NCI-H345 treated with DMSO at 0.1 percent for 48 hours (cell line): ENCODE data around the gene EXOC6.

ENCODE experiments used
- DNase-seq: peaks from one replicate; lab custom pipeline; 2025; ENCODE audit not compliant: unreplicated experiment; lab: John Stamatoyannopoulos, UW

EXOC6 gene

DNA sequence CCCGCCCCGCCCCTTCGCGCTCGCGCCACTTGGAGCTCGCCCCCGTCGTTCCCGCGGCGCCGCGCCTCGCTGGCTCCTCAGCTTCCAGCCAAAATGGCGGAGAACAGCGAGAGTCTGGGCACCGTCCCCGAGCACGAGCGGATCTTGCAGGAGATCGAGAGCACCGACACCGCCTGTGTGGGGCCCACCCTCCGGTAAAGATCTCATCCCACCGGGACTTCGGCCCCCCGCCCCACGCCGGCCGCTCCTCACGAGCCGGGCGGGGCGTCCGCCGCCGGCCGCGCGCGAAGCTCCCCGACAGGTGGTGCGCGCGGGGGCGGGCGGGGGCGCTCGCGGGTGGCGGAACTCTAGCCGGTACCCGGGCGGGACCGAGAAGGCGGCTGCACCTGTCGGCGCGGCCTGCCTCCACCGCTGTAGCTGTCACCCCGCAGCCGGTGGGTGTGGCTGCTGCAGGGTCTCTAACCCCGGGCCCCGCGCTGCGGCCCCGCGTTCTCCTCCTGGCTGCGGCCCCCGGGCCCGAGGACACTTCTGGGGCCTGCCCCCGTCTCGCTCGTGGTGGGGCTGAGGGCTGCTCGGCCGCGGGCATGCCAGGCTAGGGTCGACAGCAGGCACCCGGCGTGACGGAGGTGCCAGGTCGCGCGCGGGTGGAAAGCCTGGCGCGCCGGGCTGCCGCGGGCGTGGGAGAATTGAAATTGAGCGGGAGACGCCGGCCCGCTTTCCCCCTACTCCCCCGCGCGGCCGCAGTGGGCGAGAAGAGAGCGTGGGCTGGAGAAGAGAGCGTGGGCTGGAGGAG, at the start of gene EXOC6:
EXOC6 (plus strand) TSS at position 80 of the 793 bp plus-strand sequence; CDS start at position 94, 14 bp downstream.
- peak; percentile 28 for DNase-seq

DNA sequence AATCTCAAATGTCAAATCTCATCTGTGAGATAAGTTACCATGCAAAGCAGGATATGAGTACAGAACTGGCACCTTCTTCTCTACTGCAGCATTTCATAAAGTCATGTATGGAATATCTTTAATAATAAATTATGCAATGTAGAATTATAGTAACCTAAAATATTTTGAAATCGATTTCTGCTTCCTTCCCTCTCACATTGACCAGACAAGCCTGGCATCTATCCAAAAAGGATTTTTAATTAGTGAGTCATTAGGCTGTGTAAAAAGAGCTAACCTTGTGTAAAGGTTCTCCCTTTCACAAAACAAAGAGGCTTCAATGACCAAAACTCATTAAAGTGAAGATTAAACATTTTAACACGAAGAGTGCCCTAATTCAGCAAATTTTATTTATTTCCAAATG, 48.8 kb upstream of the EXOC6 start:
- no peak for DNase-seq

- DNase-seq, result no peak
These were observed 48.1 kb upstream of the EXOC6 start for GRCh38 chr10:92800134-92800733.

- DNase-seq, result no peak
These were observed 46.1 kb upstream of the EXOC6 start for GRCh38 chr10:92801978-92802872.

DNA sequence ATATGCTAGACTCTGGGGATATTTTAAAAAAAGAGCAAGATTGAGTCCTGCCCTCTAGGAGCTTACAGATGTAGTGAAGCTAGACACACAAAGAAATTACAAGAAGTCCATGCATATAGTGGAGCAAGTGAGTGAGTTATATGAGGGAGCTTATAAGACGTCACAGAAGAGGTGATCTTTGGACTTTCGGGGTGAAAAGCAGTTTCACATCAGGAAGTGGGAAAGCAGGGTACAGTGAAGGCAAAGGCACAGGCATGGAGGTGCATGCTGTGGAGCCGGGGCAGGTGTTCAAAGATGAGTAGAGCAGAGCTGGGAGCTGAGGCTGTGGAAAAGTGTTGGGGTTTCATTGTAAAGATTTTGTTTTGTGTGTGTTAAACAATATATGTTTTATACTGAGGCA, 38.5 kb upstream of the EXOC6 start:
- DNase-seq, result no peak

- no peak for DNase-seq
These were observed 37.3 kb upstream of the EXOC6 start for GRCh38 chr10:92810934-92811532.

GRCh38 chr10:92811986-92812385, 36.3 kb upstream of the EXOC6 start:
- no peak for DNase-seq

DNA sequence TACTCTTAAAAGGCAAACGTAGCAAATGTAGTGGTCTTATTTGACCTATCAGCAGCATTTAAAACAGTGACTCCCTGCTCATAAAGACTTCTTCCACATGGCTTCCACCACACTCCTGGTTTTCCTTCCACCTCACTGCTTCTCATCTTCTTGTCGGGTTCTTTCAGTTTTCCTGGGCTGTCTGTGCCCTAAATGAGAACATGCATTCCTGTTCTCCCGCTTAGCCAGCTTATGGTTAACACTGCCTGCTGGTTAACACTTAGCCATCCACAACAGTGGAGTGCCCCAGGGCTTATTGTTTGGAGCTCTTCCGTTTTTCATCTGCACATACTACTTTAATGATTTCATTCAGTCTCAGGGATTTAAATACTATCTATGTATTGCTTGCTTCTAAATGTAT, 34.3 kb upstream of the EXOC6 start:
- no peak for DNase-seq

DNA sequence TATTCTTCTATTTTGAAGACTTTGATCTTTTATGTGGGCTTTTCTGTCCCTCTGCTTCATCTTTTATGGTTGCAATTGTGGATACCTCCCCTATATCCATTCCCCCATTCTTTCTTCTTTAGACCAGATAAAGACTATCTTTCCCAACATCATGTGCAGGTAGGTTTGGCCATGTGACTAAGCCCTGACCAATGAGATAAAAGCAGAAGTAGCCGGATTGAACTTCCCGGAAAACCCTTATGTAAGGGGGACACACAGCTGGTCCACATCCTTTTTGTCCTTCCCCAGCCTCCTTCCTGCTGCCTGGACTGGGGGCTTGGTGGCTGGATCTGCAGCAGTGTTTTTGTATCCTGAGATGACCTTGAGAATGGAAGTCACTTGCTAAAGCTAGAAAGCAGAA, 33.5 kb upstream of the EXOC6 start:
- DNase-seq, result no peak

GRCh38 chr10:92816091-92816531, 32.2 kb upstream of the EXOC6 start:
- DNase-seq, result no peak

- no peak for DNase-seq
These were observed 26.2 kb upstream of the EXOC6 start for GRCh38 chr10:92822060-92822634.

DNA sequence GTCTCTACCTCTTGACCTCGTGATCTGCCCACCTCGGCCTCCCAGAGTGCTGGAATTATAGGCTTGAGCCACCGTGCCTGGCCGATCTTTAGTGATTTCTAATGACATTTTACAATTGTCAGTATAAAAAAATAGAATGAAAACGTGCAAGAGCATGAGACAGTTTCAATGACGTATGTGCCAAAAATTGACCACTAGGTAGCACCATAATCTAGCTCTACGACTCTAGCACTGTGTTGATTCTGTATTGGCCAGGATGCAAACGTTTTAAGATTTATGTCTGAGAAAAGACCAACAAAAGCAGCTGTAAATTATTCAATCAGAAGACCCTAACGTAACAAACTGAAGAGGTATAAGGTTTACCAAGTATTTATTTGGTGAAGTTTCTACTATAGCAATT, 25.4 kb upstream of the EXOC6 start:
- DNase-seq, result no peak

- DNase-seq, result no peak
These were observed 22.3 kb upstream of the EXOC6 start for GRCh38 chr10:92826061-92826460.

GRCh38 chr10:92826504-92826903, 21.8 kb upstream of the EXOC6 start:
- DNase-seq, result no peak

DNA sequence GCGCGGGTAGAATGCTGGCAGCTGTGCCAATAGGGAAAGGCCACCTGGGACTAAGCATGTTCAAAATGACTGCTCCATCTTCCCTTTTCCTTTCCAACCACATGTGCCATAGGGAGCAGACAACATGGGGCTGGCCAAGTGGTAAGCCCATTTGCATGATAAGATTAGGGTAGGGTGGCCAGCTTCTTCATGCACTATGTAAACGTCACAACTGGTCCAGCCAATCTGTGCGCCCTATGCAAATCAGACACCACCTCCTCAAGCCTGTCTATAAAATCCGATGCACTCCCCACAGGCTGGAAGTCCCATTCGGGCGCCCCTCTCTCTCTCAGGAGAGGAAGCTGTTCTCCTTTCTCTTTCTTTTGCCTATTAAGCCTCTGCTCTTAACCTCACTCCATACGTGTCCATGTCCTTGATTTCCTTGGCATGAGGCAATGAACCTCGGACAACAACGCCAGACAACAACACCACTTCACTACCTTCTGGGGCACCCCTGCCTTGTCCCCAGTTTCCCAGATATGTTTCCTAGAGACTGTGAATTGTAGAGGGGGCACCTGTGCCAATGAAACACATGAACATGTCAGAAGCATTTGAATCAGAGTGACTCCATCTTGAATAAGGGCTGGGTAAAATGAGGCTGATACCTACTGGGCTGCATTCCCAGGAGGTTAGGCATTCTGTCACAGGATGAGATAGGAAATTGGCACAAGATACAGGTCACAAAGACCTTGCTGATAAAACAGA, 19.1 kb upstream of the EXOC6 start:
- no peak for DNase-seq

- no peak for DNase-seq
These were observed 18.4 kb upstream of the EXOC6 start for GRCh38 chr10:92829786-92830377.

GRCh38 chr10:92830478-92831389, 17.6 kb upstream of the EXOC6 start:
- DNase-seq, result no peak

GRCh38 chr10:92832121-92832520, 16.2 kb upstream of the EXOC6 start:
- DNase-seq, result no peak
